Stimulated activated CD4-positive, alpha-beta T cell treated with anti-CD3 and anti-CD28 coated beads, TNF-alpha, amount 100 ng/mL, for 24 hours (primary cell): Measurements from ENCODE around the gene DUSP14.
A peak's percentile ranks its signal among the peaks of the same experiment; 100 is the strongest.
"Not testable (repeated sequence)": the region's sequence is repeated elsewhere in the genome, so short reads cannot be mapped to it uniquely, and the experiment has no call there.

Source experiments
- DNase-seq, 3 experiments: peaks; one replicate each; pipeline ENCODE4 v3.0.0-alpha.2; 2020; ENCODE audit warnings: low read depth in 3 of 3

Gene DUSP14

DNA sequence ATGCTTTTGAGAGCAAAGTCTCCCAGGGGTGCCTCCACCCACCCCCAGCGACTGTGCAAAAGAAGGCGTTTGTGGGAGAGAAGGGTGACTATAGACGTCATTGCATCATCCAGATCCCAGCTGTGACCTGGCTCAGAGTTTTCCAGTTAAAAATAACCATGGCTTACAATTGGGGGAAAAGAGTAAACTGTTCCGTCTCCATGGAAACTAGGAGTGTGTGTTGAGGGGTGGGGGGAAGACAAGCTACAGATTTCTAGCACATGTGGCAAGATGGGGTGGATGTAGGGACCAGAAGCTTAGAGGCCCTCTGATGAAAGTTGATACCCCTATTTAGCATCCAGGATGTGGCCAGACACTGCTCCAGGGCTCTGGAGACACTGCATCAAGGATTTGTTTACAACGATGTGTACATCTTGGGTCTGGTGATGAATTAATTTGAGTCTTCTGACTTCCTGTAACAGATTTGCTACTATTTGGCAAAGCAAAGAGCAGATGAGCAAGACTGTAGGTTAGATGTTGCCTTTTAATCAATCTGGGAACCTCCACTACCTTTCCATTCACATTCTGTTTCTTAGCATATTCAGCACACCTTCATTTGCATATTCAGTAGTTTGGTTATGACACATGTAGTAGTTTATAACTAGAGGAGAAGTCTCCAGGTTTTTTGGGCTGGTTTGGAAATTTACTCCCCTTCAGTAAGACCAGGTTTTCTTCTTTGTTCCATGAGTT, 6.2 kb upstream of the DUSP14 start:
- DNase-seq: no peak

DNA sequence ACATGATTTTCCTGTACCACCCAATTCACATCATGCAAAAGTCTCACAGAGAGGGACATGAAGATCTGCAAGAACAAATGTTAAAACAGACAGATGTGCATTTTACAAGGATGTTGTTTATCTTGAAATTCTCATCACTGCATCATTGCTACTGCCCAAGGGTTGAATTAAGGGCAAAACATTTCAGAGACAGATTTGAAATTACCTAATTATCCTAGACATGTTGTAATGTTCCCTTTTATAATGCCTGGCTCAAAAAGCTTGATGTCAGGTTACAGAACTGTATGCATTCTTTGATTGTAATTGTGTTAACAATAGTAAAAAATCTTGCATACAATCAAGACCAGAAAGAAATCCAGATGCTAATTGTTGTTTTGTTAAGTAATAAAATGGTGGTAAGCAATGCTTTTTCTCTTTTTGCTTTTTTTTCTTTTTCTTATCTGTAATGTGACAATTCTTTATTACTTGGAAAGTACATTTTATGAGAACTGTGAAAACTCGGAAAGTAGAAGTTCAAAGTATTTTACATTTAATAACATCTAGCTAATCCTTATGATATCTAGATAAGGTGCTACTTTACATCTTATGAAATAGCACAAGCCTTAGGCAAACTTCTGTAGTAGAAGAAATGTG, 3.6 kb upstream of the DUSP14 start:
- DNase-seq: no peak

DNA sequence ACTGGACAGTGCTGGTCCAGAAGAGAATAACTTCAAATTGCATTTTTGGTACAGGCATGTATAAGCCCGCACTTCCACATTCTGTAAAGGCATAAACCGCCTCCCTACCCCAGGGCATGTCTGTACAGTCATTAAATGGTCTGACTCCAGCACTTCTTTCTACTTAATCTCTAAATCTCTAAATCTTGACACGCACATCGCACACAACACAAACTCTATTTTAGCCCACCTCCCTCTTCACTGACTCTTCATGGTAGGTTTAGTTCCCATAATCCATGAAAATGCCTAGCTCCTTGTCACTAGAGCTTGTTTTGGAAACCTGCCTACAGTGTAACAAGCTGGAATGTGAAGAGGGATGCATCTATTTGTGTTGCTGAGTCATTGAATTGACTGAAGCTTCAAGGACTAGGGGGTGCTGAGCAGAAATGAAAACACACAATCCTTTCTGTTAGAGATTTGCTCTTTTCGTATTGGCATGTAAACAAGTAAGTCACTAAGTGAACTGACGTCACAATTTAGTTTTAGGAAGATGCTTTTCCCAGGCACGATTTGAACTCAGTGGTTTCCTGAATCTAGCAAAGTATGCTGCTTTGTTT, 1.6 kb upstream of the DUSP14 start:
- DNase-seq: no peak

DNA sequence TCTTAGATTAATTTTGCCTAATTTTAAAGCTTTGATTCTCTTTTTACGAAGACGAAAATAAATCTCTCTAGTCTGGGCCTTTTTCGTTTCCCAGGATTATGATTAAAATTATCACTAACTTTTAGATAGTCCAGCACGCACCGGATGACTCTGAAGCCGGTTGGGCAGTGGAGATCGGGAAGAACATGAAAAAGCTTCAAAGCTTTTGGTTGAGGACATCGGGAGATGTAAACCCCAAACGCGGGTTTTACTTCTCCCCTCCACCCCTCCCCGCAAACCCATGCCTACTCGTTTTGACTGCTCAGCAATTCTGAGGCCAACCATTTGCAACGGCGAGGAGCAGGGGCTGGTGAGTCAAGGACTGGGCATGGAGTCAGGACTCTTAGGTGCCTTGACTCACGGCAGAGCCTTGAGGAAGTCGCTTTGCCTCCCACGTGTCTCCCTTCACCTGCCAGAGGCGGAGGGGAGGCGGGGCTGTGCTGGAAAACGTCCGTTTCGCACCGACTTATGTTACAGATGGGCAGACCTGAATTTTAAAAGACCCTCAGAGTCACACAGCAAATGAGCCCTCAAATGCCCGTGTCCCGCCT, 989 bp upstream of the DUSP14 start:
- peak; percentile 32 to 65 (median 48) for DNase-seq

DNA sequence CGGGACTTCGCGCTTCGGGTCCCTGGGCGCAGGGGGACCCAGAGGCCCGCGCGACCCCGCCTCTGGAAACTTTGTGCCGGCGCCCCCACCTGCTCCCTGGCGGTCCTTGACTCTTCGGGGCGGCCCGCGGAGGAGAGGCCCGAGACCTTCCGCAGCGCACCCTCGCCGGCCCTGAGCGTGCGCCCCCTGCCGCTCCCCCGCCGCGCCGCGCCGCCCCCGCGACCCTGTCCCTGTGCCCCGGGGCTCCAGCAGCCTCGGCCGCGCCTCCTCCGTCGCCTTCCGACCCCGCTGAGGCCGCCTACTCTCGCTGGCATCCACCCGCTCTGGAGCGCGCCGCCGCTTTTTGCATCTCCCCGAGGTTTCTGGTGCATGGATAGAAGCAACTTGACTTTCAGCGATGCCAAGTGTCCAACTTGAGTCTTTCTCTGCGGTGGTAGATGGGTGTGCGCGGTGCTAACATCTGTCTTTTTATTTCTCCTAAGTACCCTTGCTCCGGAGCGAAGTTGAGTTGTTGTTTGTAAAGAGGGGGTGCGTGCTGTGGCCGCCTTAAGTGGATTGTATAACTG, 414 bp downstream of the DUSP14 start:
- DNase-seq: peak; percentile 45 to 74 (median 55)

DNA sequence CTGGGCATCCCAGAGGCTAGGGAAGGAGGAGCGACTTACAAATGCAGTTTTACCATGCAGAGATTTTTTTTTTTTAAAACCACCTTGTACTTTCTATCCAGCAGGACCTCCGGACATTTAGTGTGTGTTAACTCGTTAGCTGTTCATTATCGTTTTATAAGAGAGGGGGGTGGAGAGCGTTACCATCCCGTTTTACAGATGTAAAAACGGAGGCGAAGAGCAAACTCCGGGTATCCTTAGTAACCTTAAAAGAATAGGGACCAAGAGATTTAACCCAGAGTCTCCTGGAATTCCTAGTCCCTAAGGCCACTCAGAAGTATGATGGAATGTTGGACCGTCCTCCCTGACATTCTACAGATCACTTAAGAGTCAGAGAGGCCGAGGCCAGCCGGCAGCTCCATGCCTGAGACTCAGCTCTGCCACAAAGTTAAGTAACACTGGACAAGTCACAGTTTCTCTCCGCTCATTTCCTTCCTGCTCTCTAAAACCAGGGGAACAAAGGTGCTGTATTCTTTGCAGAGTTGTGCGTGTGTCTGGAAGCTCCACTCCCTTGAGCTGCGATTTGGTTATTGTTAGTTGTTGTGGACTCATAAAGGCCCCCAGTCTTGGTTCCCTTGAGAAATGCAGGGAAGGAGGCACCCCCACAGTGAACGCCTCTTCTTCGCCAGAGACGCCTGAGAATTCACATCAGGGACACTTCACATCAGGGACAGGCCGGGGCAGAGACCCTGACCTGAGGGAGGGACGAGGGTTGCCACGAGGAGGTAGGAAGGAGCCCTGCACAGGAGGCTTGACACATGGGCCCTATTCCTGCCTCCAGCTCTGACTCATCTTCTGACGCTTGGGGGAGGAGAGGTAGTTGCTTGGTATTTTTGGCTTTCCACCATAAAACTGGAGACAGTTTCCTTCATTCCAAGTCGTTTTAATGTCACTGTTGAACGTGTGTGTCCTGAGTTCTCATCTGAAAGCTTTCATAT, 1.2 kb downstream of the DUSP14 start:
- DNase-seq: no peak

DNA sequence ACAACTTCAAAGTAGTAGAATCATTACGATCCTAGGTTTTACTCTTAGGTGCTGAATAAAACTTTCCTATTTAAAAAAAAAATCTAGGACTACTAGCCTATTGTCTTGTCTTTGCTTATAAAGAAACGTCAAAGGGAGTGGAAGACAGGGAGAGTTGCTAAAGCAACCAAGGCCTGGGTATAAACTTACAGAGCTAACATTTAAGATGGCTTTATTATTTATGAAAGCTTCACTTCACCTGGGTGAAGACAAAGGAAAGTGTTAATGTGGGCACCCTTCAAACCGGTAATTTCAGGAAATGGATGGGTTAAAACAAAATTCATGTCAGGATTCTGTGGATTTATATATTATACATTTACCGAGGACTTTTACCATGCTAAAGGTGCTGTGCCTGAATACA, 2.5 kb downstream of the DUSP14 start:
- DNase-seq: no peak

DNA sequence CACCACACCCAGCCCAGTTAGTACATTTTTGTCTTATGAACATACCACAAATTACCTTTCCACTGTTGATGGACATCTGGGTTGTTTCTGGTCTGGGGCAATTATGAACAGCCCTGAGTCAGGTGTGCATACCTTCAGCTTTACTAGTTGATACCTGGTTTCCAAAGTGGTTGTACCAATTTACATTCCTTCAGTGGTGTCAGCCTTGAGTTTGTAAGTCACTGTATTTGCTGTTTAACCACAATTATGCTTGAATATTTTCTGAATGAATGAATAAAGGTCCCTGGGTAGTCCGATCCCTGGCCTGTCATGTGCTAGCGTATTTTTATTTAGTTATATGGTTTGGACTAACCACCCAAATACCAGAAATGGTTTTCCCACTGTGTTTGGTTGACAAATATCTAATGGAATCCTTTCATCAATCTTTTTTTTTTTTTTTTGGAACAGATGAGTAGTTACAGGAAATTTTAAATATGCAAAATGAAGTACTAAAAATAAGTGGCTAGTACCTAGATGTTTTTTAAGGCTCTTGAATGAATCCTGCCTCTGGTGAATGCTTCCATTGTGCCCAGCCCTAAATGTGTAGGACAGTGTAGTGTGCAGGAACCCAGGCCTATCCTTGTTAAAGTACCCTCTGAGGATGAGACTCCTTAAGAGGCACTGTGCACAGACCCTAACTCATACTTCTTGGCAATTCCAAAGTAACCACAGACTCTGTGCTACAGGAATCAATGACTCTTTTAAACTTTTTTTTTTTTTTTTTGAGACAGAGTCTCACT, 3.7 kb downstream of the DUSP14 start:
- no peak for DNase-seq

DNA sequence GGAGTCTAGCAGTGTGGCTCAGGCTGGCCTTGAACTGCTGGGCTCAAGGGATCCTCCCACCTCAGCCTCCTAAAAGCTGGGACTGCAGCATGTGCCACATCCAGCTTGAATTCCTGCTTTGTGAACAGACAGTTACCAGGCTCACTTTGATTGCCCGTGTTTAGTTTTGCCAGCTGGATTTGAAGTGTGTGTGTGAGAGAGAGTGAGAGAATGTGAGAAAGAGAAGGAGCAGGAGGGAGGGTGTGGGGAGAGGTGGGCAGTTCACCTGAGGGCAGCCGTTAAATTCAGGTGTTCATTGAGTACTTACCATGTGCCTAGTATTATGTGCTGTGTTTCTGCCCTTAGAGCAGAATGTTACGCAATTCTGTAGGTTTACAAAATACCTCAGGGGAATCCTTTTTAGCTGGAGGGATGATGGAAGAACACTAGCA, 4.7 kb downstream of the DUSP14 start:
- DNase-seq: no peak

DNA sequence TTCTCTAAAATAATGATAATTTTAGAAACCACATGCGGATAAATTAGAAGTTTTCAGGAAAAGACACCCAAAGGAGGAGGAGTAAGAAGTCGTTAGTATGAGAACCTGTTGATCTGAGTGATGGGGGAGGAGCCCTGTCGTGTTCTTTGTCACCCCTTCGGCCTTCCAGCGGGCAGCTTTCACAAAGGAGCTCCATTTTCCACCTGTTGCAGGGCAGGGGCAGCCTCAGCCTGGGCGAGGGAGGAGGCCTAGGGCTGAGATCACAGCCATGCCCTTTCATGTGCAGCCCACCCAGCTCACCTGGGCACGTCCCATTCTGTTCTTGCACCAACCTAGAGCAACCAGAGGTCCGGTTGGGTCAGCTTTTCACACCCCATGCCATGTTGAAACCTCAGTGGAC, 5.3 kb downstream of the DUSP14 start:
- DNase-seq: no peak

DNA sequence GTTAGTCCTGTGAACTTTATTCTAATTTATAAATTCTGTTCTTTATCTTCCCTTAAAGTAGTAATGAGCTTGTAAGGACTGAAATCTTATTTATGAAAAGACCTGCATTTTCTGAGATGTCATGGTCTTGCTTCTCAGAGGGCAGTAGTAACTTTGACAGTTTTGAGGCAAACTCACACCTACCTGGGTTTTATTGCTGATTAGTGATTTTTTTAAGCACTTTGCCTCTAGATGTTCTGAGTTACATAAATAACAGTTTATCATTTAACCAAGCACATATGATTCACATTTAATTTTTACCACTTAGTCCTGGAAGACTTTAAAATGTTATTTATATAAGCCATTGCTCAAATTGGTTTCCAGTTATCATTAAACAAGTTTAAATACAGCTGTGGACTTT, 10.7 kb downstream of the DUSP14 start:
- no peak for DNase-seq

DNA sequence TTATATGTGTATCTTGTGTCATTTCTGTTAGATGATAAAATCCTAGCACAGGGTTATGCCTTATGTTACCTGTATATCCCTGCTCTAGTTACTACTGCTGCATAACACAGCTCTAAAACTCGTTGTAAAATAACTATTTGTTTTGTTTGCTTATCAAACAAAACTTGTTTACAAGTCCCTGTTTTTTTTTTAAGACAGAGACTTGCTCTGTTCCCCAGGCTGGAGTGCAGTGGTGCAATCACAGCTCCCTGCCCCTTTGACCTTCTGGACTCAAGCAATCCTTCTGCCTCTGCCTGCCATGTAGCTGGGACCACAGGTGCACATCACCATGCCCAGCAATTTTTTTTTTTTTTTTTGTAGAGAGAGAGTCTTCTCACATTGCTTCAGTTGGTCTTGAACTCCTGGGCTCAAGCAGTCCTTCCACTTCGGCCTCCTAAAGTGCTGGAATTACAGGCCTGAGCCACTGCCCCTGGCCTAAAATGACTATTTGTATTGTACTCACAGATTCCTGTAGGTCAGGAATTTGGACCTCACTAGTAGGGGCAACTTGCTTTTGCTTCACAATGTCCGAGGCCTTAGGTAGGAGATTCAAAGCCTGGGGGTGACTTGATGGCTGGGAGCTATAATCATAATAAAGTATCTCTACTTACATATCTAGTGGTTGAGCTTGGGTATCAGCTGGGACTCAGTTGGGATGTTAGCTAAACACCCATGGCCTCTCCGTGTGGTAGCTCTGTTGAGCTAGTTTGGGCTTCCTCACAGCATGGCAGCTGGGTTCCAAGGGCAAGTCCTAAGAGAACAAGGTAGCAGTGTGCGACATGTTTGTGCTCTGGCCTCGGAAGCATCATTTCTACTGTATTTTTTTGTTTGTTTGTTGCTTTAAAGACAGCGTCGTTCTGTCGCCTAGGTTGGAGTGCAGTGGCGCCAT, 12.6 kb downstream of the DUSP14 start:
- no peak for DNase-seq

DNA sequence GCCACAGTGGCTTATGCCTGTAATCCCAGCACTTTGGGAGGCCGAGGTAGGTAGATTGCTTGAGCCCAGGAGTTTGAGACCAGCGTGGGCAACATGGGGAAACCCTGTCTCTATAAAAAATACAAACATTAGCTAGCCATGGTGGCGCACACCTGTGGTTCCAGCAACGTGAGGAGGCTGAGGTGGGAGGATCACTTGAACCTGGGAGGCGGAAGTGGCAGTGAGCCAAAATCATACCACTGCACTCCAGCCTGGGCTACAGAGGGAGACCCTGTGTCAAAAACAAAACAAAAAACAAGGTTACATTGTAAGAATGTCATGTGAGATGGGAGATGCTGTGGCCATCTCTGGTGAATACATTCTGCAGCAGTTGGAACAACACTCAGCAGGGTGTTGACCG, 13.5 kb downstream of the DUSP14 start:
- DNase-seq: no peak

DNA sequence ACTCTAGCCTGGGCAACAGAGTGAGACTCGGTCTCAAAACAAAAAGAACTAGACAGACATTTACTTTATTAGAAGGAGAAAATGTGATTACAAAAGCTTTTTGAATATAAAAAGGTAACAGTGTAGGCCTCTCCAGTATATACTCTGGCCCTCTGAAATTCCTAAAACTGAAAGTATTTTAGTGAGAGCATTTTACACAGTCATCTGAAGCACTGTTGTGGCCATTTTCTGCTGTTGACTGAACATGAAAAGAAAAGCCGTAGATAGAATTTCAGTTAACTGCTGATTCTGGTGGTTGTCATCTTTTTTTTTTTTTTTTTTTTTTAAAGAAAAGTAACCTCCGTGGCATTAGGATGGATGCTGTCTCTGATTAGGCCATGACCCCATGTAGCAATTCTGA, 15.6 kb downstream of the DUSP14 start:
- no peak for DNase-seq

DNA sequence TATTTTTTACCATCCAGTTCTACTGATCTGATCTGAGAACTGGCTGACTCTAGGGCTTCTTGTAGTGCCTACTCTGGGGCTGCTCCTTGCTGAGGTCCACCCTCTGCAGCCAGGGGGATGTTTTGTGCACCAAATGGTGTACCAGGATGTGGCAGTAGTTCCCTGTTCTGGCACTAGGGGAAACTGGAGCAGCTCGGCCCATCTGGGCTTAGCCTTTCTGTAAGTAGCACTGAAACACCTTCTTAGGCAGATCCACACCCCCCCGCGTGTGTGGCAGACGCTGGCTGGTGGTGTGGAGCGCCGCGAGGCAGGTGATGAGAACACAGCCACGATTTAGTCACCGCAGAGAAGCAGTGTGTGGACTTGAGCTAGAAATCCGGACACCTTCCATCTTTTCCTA, 17.0 kb downstream of the DUSP14 start:
- no peak for DNase-seq

DNA sequence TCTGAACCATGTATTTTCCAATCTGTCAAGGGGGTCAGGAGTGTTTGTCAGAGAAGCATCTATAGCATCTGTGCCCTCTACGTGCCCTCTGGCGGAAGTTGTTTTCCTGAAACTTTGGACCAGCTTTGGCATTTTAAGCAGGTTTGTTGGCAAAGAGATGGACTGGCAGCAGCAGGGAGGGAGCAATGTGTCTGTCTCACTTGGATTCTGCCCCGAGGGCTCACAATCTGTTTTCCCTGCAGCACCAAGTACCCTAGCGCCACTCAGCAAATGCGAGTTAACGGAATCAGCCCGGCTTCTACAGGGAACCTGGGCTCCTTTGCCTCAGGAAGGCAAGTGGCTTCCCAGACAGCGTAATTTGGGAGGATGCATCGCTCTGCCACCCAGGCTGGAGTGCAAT, 17.4 kb downstream of the DUSP14 start:
- no peak for DNase-seq

DNA sequence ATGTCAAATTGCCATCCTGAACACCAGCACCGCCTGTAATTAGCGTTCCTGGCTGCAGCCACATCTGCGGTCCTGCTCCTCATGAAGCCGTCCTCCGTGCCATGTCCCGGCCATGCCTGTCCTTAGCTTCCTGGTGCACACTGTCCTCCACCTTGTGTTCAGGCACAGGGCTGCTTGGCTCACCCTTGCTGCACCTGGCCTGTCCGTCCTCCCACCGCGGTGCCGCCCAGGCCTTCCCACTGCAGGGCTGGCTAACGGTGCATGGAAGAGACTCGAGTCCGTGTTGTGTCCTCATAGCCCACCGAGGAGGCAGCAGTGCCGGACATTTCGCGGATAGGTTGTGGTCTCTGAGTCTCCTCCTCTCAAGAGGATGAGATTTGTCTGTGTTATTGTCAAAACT, 20.4 kb downstream of the DUSP14 start:
- DNase-seq: no peak

DNA sequence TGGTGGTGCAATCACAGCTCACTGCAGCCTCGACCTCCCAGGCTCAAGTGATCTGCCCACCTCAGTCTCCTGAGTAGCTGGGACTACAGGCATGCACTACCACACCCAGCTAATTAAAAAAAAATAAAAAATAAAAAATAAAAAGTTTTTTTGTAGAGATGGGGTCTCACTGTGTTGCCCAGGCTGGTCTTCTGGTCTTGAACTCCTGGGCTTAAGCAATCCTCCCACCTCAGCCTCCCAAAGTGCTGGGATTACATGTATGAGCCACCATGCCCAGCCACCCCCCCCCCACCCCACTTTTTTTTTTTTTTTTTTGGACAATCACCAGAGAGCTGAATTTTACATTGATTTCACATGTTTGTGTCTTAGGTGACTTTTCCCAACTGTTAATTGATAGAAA, 22.0 kb downstream of the DUSP14 start:
- not testable (repeated sequence) for DNase-seq

DNA sequence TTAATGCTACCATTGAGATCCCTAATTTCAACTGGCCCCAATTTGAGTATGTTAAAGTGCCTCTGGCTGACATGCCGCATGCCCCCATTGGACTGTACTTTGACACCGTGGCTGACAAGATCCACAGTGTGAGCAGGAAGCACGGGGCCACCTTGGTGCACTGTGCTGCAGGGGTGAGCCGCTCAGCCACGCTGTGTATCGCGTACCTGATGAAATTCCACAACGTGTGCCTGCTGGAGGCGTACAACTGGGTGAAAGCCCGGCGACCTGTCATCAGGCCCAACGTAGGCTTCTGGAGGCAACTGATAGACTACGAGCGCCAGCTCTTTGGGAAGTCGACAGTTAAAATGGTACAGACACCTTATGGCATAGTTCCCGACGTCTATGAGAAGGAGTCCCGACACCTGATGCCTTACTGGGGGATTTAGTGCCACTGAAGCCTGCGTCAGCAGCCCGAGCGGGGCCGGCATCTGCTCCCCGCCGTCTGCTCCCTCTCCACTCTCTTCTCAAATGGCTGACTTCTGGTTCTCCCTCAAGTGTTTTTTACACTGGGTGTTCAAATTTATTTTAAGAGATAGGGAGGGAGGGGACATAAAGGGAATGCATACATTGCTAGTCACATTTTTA, 22.9 kb downstream of the DUSP14 start:
- no peak for DNase-seq
